Heart left ventricle (tissue), 13 donors: Measurements from ENCODE around the gene CNOT1.

Experiments
- CTCF ChIP-seq, 12 donors: fragments of 200-600 bp; sonication (generic) in 4 of 12; IDR thresholded peaks; one replicate each; pipeline versions ENCODE4 v1.5.0 to v1.8.0; 2018 to 2022; ENCODE audit warnings: antibody characterized with exemption in 12 of 12, mild to moderate bottlenecking in 5 of 12
- POLR2A ChIP-seq, 2 donors: fragments of 450-650 bp; IDR thresholded peaks; one replicate each; pipeline ENCODE4 v1.6.1; 2017; ENCODE audit warnings: antibody characterized with exemption in 2 of 2, mild to moderate bottlenecking in 2 of 2, moderate library complexity in 2 of 2
- donor health status: ischemic (EF 13 %, LVEDD 7.1; RV severe dilation, severe dysfunction).
- donor health status: DM: no; HTN: yes; CAD: no.
- donor health status: DM: no; HTN: no; CAD: no.
- donor health status: ischemic (EF 25% LVEDD 6.9; RV normal size, moderate dysfunction).
- donor health status: ischemic (EF 25% LVEDD 5.7; RV mildly dilated, moderate dysfunction).
- donor health status: ischemic (EF 35%, LVEDD 5.7; RV mildly dilated, moderate dysfunction).
- donor health status: nonischemic (EF 11% LVEDD 7.7; RV severe dilation, severe dysfunction).
- donor health status: DM: yes; HTN: yes; CAD: no.
- donor health status: PGD.
- donor health status: ischemic (EF 29% LVEDD 5.4; RV normal size, mild dysfunction).
- donor health status: nonischemic (EF 23%, LVEDD 6.1; RV moderate dilation, normal function).

- TF ChIP-seq CTCF (IDR thresholded peaks at IDR 0.05) (no peak), POLR2A (IDR thresholded peaks at IDR 0.05) (no peak)
Measured at GRCh38 chr16:58509256-58510096, 120.2 kb downstream of the CNOT1 start.
